Urothelium cell line (cell line): Measurements from ENCODE around the gene TTC32.

Experiments
- DNase-seq: peaks from one replicate; pipeline ENCODE4 v3.0.0; 2011; ENCODE audit warnings: low spot score, mixed read lengths
- FAIRE-seq: peaks from 2 replicates; lab custom pipeline; 2011; peaks lifted over from hg19 to GRCh38; lab: Jason Lieb, UNC

The TTC32 gene

GRCh38 chr2:19854596-19855541 lies 46.9 kb downstream of the TTC32 start:
- DNase-seq = no peak
- FAIRE-seq = no peak

- DNase-seq = peak; percentile 63
Observed at GRCh38 chr2:19851116-19851695, 50.6 kb downstream of the TTC32 start.

DNA sequence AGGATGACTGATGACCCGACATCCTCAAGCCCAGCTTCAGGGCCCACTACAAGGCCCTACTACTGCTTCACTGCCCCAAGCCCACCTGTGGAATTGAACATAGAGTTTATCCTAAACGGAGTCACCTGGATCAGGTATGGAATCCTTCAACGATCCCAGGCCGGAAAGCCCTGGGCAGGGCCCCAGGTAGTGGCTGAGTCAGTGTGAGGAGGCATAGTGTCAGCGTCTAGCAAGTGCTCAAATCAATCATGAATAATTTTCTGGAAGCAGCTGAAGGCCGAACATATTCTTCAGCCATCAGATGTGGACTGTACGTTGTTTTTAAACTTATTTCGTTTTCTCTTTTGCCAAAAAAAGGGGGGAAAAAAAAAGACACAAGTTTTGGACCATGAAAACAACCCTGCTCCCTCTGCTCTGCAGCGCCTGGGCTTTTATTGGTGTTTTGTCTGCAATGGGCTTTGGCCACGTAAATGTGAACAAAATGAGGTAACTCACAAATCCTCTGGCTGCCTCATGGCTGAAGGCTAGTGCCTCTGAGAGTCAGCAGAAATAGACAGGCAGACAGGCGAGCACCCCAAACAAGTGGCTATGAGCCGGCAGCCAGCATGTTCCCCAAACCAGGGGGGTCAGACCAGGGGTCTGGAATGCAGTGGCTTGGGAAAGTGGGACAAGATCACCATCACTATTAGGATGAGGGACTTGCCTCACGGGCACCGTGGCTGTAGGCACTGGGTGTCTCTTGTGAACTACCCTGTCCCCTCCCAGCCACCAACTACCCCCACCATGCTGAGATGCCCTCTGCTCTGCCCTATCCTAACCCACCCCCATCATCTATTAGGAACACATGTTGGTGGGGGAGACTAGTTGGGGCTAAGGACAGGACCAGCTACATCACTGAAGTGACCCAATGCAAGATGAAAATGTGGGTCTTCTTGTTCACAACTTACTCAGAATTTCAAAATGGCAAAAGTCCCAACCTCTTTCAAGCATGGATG lies 51.4 kb downstream of the TTC32 start:
- FAIRE-seq (no peak), DNase-seq (no peak)

More at GRCh38 chr2:19851116-19851695, 50.6 kb downstream of the TTC32 start:
- FAIRE-seq = no peak

DNA sequence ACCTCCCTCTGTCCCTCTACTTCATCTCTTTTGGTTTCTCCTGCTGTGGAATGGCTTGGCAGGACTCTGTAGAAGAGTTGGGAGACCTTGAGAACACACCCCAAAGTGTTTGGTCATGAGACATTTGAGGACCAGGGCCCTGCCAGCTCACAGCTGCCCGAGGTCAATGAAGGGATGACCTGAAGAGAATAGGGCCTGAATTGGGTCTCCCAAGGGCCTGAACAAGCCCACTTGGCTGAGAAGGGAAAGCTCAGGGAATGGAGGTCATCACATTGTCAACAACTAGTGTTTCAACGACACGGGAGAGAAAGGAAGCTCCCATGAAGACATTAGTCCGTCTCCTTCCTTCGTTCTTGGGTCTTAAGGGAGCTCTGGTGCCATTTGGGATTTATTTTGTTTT lies 52.8 kb downstream of the TTC32 start:
- FAIRE-seq (no peak), DNase-seq (no peak)

DNA sequence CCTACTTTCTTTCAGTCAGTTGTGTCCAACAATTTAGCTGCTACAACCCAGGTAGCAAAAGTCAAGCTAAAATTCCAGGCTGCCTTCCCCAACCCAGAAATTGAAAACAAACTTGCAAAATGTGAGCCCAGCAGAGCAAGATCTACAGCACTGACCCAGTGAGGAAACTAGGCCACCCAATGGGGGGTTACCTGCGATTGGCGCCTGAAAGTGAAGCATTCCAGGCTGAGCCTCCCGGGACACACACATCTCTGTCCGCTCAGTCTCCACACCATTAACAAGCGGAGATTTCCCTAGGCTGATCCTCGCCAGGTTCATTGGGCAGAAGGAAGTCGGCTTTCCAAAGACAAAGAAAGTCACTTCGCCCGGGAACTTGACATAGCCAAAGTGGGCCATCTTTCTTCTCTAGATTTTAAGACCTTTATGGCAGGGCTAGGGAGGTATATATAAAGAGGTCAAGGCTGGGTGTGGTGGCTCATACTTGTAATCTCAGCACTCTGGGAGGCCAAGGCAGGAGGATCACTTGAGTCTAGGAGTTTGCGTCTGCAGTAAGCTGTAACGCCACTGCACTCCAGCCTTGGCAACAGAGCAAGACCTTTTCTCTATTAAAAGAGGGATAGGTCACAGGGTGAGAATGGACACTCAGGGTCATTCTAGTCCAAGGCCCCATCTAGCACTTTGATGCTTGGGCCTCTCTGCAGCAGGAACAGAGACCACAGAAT lies 53.6 kb downstream of the TTC32 start:
- DNase-seq = no peak
- FAIRE-seq = no peak

GRCh38 chr2:19847486-19847885 lies 54.3 kb downstream of the TTC32 start:
- no peak for FAIRE-seq
- DNase-seq = no peak
